ENCODE data around the gene CD7. TPM values are rescaled to one million over a fixed set of nuclear protein-coding genes. Genes with fewer than 3 reads are reported as not detected.
A peak's percentile ranks its signal among the peaks of the same experiment; 100 is the strongest.

Gene CD7
- total and polyA plus RNA-seq, 4 donors = 0.33 to 3.4 (median 1.7) TPM

GRCh38 chr17:82318772-82319606, 1.6 kb upstream of the CD7 start:
- WGBS, 2 donors = 95% methylated on average over 76 of the region's 76 CpGs
- H3K9me3 ChIP-seq (ENCODE audit: control insufficient read depth, low read length) = no peaks in the 10 kb centered on the region
- H3K4me3 ChIP-seq (ENCODE audit: low read length in 2 of 2) = no peak overlapping the region
- no peaks in the 10 kb centered on the region for H3K27me3 ChIP-seq (ENCODE audit: control insufficient read depth in 1 of 2, insufficient read depth in 2 of 2, low read length in 1 of 2)
- DNase-seq (peak in 1 of 2 donors; percentile 32), ATAC-seq (ENCODE audit: low FRiP score) (no peak)
- no peaks in the 10 kb centered on the region for H3K4me1 ChIP-seq (ENCODE audit: control insufficient read depth in 1 of 2, insufficient read depth in 2 of 2, low read length in 2 of 2)
- intact Hi-C loops (cut with DNase I) = no loop called here
- no peak overlapping the region for H3K27ac ChIP-seq (ENCODE audit: low read depth in 1 of 2, low read length in 2 of 2)
- H3K36me3 ChIP-seq (ENCODE audit: control insufficient read depth in 1 of 2, insufficient read depth in 2 of 2, low read length in 1 of 2) = no peaks in the 10 kb centered on the region

- WGBS, 2 donors = 95 to 97% methylated on average over 20 of the region's 20 CpGs
- H3K4me3 ChIP-seq (ENCODE audit: low read length in 2 of 2) = no peak overlapping the region
- no peaks in the 10 kb centered on the region for H3K27me3 ChIP-seq (ENCODE audit: control insufficient read depth in 1 of 2, insufficient read depth in 2 of 2, low read length in 1 of 2)
Measured at GRCh38 chr17:82318169-82318498, 726 bp upstream of the CD7 start.

GRCh38 chr17:82316651-82317393, 586 bp downstream of the CD7 start:
- intact Hi-C loops (cut with DNase I) = no loop called here
- H3K4me1 ChIP-seq (ENCODE audit: control insufficient read depth in 1 of 2, insufficient read depth in 2 of 2, low read length in 2 of 2) = no peaks in the 10 kb centered on the region
- ATAC-seq (ENCODE audit: low FRiP score) (no peak), DNase-seq (peak in 1 of 2 donors; percentile 41)
- no peaks in the 10 kb centered on the region for H3K36me3 ChIP-seq (ENCODE audit: control insufficient read depth in 1 of 2, insufficient read depth in 2 of 2, low read length in 1 of 2)
- H3K4me3 ChIP-seq (ENCODE audit: low read length in 2 of 2) = no peak overlapping the region
- H3K27ac ChIP-seq (ENCODE audit: low read depth in 1 of 2, low read length in 2 of 2) = no peak overlapping the region
- H3K9me3 ChIP-seq (ENCODE audit: control insufficient read depth, low read length) = no peaks in the 10 kb centered on the region
- WGBS, 2 donors = 73 to 76% methylated on average over 29 of the region's 29 CpGs
- no peaks in the 10 kb centered on the region for H3K27me3 ChIP-seq (ENCODE audit: control insufficient read depth in 1 of 2, insufficient read depth in 2 of 2, low read length in 1 of 2)

More at GRCh38 chr17:82318169-82318498, 726 bp upstream of the CD7 start:
- DNase-seq = peak in 1 of 2 donors; percentile 44
- no peak for ATAC-seq (ENCODE audit: low FRiP score)
- no peaks in the 10 kb centered on the region for H3K4me1 ChIP-seq (ENCODE audit: control insufficient read depth in 1 of 2, insufficient read depth in 2 of 2, low read length in 2 of 2)
- no peak overlapping the region for H3K27ac ChIP-seq (ENCODE audit: low read depth in 1 of 2, low read length in 2 of 2)
- intact Hi-C loops (cut with DNase I) = no loop called here
- H3K36me3 ChIP-seq (ENCODE audit: control insufficient read depth in 1 of 2, insufficient read depth in 2 of 2, low read length in 1 of 2) = no peaks in the 10 kb centered on the region
- no peaks in the 10 kb centered on the region for H3K9me3 ChIP-seq (ENCODE audit: control insufficient read depth, low read length)

GRCh38 chr17:82315703-82316358, 1.6 kb downstream of the CD7 start:
- WGBS, 2 donors = 16 to 20% methylated on average over 35 to 36 of the region's 36 CpGs
- no peak overlapping the region for H3K4me3 ChIP-seq (ENCODE audit: low read length in 2 of 2)
- ATAC-seq (ENCODE audit: low FRiP score) = peak; percentile 28
- intact Hi-C loops (cut with DNase I) = no loop called here
- H3K27ac ChIP-seq (ENCODE audit: low read depth in 1 of 2, low read length in 2 of 2) = no peak overlapping the region
- no peaks in the 10 kb centered on the region for H3K36me3 ChIP-seq (ENCODE audit: control insufficient read depth in 1 of 2, insufficient read depth in 2 of 2, low read length in 1 of 2)
- no peaks in the 10 kb centered on the region for H3K27me3 ChIP-seq (ENCODE audit: control insufficient read depth in 1 of 2, insufficient read depth in 2 of 2, low read length in 1 of 2)
- no peaks in the 10 kb centered on the region for H3K9me3 ChIP-seq (ENCODE audit: control insufficient read depth, low read length)
- DNase-seq = no peak
- no peaks in the 10 kb centered on the region for H3K4me1 ChIP-seq (ENCODE audit: control insufficient read depth in 1 of 2, insufficient read depth in 2 of 2, low read length in 2 of 2)

- Histone ChIP-seq H3K27ac (ENCODE audit: low read depth in 1 of 2, low read length in 2 of 2) (no peak overlapping the region), H3K27me3 (ENCODE audit: control insufficient read depth in 1 of 2, insufficient read depth in 2 of 2, low read length in 1 of 2) (no peaks in the 10 kb centered on the region), H3K4me3 (ENCODE audit: low read length in 2 of 2) (no peak overlapping the region), H3K4me1 (ENCODE audit: control insufficient read depth in 1 of 2, insufficient read depth in 2 of 2, low read length in 2 of 2) (no peaks in the 10 kb centered on the region), H3K9me3 (ENCODE audit: control insufficient read depth, low read length) (no peaks in the 10 kb centered on the region), H3K36me3 (ENCODE audit: control insufficient read depth in 1 of 2, insufficient read depth in 2 of 2, low read length in 1 of 2) (no peaks in the 10 kb centered on the region)
- ATAC-seq (ENCODE audit: low FRiP score) (no peak), DNase-seq (no peak)
- intact Hi-C loops (cut with DNase I) = no loop called here
- WGBS, 2 donors = 49 to 51% methylated on average over 29 to 32 of the region's 32 CpGs
Measured at GRCh38 chr17:82314727-82315605, 2.4 kb downstream of the CD7 start.

GRCh38 chr17:82314012-82314726, 3.2 kb downstream of the CD7 start:
- no peaks in the 10 kb centered on the region for H3K4me1 ChIP-seq (ENCODE audit: control insufficient read depth in 1 of 2, insufficient read depth in 2 of 2, low read length in 2 of 2)
- 73 to 75% methylated on average over 27 of the region's 27 CpGs for WGBS, 2 donors
- no peak overlapping the region for H3K4me3 ChIP-seq (ENCODE audit: low read length in 2 of 2)
- H3K9me3 ChIP-seq (ENCODE audit: control insufficient read depth, low read length) = no peaks in the 10 kb centered on the region
- H3K36me3 ChIP-seq (ENCODE audit: control insufficient read depth in 1 of 2, insufficient read depth in 2 of 2, low read length in 1 of 2) = no peaks in the 10 kb centered on the region
- no peaks in the 10 kb centered on the region for H3K27me3 ChIP-seq (ENCODE audit: control insufficient read depth in 1 of 2, insufficient read depth in 2 of 2, low read length in 1 of 2)
- ATAC-seq (ENCODE audit: low FRiP score) (no peak), DNase-seq (peak in 1 of 2 donors; percentile 32)
- intact Hi-C loops (cut with DNase I) = no loop called here
- H3K27ac ChIP-seq (ENCODE audit: low read depth in 1 of 2, low read length in 2 of 2) = no peak overlapping the region

GRCh38 chr17:82313195-82314011, 4.0 kb downstream of the CD7 start:
- H3K27me3 ChIP-seq (ENCODE audit: control insufficient read depth in 1 of 2, insufficient read depth in 2 of 2, low read length in 1 of 2) = no peaks in the 10 kb centered on the region
- no peak for ATAC-seq (ENCODE audit: low FRiP score)
- intact Hi-C loops (cut with DNase I) = no loop called here

More at GRCh38 chr17:82313195-82314011, 4.0 kb downstream of the CD7 start:
- Histone ChIP-seq H3K4me3 (ENCODE audit: low read length in 2 of 2) (no peak overlapping the region), H3K27ac (ENCODE audit: low read depth in 1 of 2, low read length in 2 of 2) (no peak overlapping the region), H3K36me3 (ENCODE audit: control insufficient read depth in 1 of 2, insufficient read depth in 2 of 2, low read length in 1 of 2) (no peaks in the 10 kb centered on the region), H3K9me3 (ENCODE audit: control insufficient read depth, low read length) (no peaks in the 10 kb centered on the region), H3K4me1 (ENCODE audit: control insufficient read depth in 1 of 2, insufficient read depth in 2 of 2, low read length in 2 of 2) (no peaks in the 10 kb centered on the region)
- whole genome bisulfite sequencing, 2 donors = 72 to 76% methylated on average over 28 of the region's 28 CpGs
- DNase-seq = peak in 1 of 2 donors; percentile 34

All from aorta (tissue), 5 donors.